OCI-LY3 (cell line): ENCODE data around the gene USP28.

Experiments
- H2AFZ ChIP-seq: fragments of 200-600, 300-600 bp; shearing (Covaris generic); 2 replicates; pipeline ENCODE4 v1.6.0; 2014; ENCODE audit warnings: antibody characterized with exemption, low read depth, low read length
- H3K27ac ChIP-seq: fragments of 200-600, 300-600 bp; sonication (generic); 2 replicates; pipeline ENCODE4 v1.5.1; 2014; ENCODE audit warnings: mild to moderate bottlenecking, low read length, moderate library complexity, mixed read lengths
- H3K27me3 ChIP-seq: fragments of 200-600, 300-600 bp; sonication (generic); 2 replicates; pipeline ENCODE4 v1.6.1; 2014; ENCODE audit warnings: low read depth, low read length, mixed read lengths
- H3K36me3 ChIP-seq: fragments of 200-600, 300-600 bp; sonication (generic); replicated peaks from 2 replicates; pipeline ENCODE3; 2014; ENCODE audit warnings: low read depth, low read length, mixed read lengths
- H3K4me1 ChIP-seq: fragments of 300-600, 200-600 bp; sonication (generic); 2 replicates; pipeline ENCODE4 v1.6.1; 2014; ENCODE audit warnings: low read length, mixed read lengths
- H3K4me2 ChIP-seq: fragments of 200-600, 300-600 bp; sonication (generic); 2 replicates; pipeline ENCODE4 v1.6.1; 2014; ENCODE audit warnings: low read length, mixed read lengths
- H3K4me3 ChIP-seq: fragments of 300-600, 200-600 bp; sonication (generic); 2 replicates; pipeline ENCODE4 v1.5.1; 2014; ENCODE audit warnings: antibody characterized with exemption, mild to moderate bottlenecking, low read length, moderate library complexity
- H3K79me2 ChIP-seq: fragments of 300-600, 200-600 bp; shearing (Covaris generic); 2 replicates; pipeline ENCODE4 v1.6.1; 2014; ENCODE audit warnings: mild to moderate bottlenecking, low read length, mixed read lengths
- H3K9ac ChIP-seq: fragments of 300-600, 200-600 bp; shearing (Covaris generic); 2 replicates; pipeline ENCODE4 v1.6.0; 2014; ENCODE audit warnings: mild to moderate bottlenecking, low read length, moderate library complexity
- H3K9me3 ChIP-seq: fragments of 200-600, 300-600 bp; shearing (Covaris generic); 2 replicates; pipeline ENCODE4 v1.6.1; 2014; ENCODE audit warnings: low read length, mixed read lengths; ENCODE audit not compliant: insufficient read depth
- H4K20me1 ChIP-seq: fragments of 200-600, 300-600 bp; sonication (generic); 2 replicates; pipeline ENCODE4 v1.6.1; 2016; ENCODE audit warnings: low read length, mixed read lengths; ENCODE audit not compliant: insufficient read depth
- CTCF ChIP-seq: fragments of 200-600, 300-600 bp; sonication (generic); IDR thresholded peaks from 2 replicates; pipeline ENCODE4 v1.5.1; 2014; ENCODE audit warnings: antibody characterized with exemption, low read length, low read depth
- EZH2phosphoT487 ChIP-seq: fragments of 200-600 bp; shearing (Covaris generic); IDR thresholded peaks from 2 replicates; pipeline ENCODE4 v1.6.1; 2018; ENCODE audit warnings: antibody characterized with exemption, mixed run types, low read depth

USP28 gene

GRCh38 chr11:113831314-113831713 is 44.1 kb downstream of the USP28 start:
- H2AFZ ChIP-seq = no peak overlapping the region
- H3K9ac ChIP-seq = no peak overlapping the region
- H3K4me1 ChIP-seq = peaks cover 15% of the 10 kb centered on the region
- no peaks in the 10 kb centered on the region for H3K79me2 ChIP-seq
- TF ChIP-seq CTCF = no peak
- TF ChIP-seq EZH2phosphoT487 = no peak
- no peak overlapping the region for H3K27ac ChIP-seq
- no peaks in the 10 kb centered on the region for H3K9me3 ChIP-seq
- peaks cover 42% of the 10 kb centered on the region for H3K36me3 ChIP-seq
- H3K4me2 ChIP-seq = peak overlapping the region; percentile 49
- no peaks in the 10 kb centered on the region for H3K27me3 ChIP-seq
- H3K4me3 ChIP-seq = 0 out of 2 replicates have a peak overlapping the region, but pooled peaks have one; percentile 1
- peaks cover 12% of the 10 kb centered on the region for H4K20me1 ChIP-seq

- Histone ChIP-seq H3K4me3 (no peak overlapping the region), H3K9me3 (no peaks in the 10 kb centered on the region), H3K36me3 (peaks cover 45% of the 10 kb centered on the region), H3K79me2 (no peaks in the 10 kb centered on the region), H3K4me2 (no peak overlapping the region), H3K27ac (no peak overlapping the region), H3K27me3 (no peaks in the 10 kb centered on the region), H3K4me1 (peaks cover 15% of the 10 kb centered on the region), H4K20me1 (peaks cover 12% of the 10 kb centered on the region), H3K9ac (no peak overlapping the region), H2AFZ (no peak overlapping the region)
- no peak for TF ChIP-seq CTCF
- no peak for TF ChIP-seq EZH2phosphoT487
These were observed 45.6 kb downstream of the USP28 start for GRCh38 chr11:113829751-113830150.

GRCh38 chr11:113828191-113828590 is 47.2 kb downstream of the USP28 start:
- Histone ChIP-seq H3K9me3 (no peaks in the 10 kb centered on the region), H3K4me1 (peaks cover 15% of the 10 kb centered on the region), H2AFZ (no peak overlapping the region), H3K4me2 (no peak overlapping the region), H4K20me1 (peaks cover 12% of the 10 kb centered on the region), H3K27ac (no peak overlapping the region), H3K79me2 (no peaks in the 10 kb centered on the region), H3K36me3 (peaks cover 36% of the 10 kb centered on the region), H3K4me3 (no peak overlapping the region), H3K9ac (no peak overlapping the region), H3K27me3 (no peaks in the 10 kb centered on the region)
- TF ChIP-seq CTCF (no peak), EZH2phosphoT487 (no peak)

GRCh38 chr11:113827477-113827876 is 47.9 kb downstream of the USP28 start:
- Histone ChIP-seq H2AFZ (no peak overlapping the region), H3K4me3 (no peak overlapping the region), H3K4me1 (peaks cover 15% of the 10 kb centered on the region), H3K27ac (no peak overlapping the region), H3K79me2 (no peaks in the 10 kb centered on the region), H3K9me3 (no peaks in the 10 kb centered on the region), H3K9ac (no peak overlapping the region), H4K20me1 (peaks cover 12% of the 10 kb centered on the region), H3K4me2 (no peak overlapping the region), H3K27me3 (no peaks in the 10 kb centered on the region), H3K36me3 (peaks cover 40% of the 10 kb centered on the region)
- TF ChIP-seq EZH2phosphoT487 (no peak), CTCF (no peak)
